Measurements from ENCODE around the gene TTL. TPM values are rescaled to one million over a fixed set of nuclear protein-coding genes. Genes with fewer than 3 reads are reported as not detected.
"Not testable (repeated sequence)": the region's sequence is repeated elsewhere in the genome, so short reads cannot be mapped to it uniquely, and the experiment has no call there.

TTL gene
- total RNA-seq, 2 donors from 2014 or later: 7.8 to 18.1 TPM

DNA sequence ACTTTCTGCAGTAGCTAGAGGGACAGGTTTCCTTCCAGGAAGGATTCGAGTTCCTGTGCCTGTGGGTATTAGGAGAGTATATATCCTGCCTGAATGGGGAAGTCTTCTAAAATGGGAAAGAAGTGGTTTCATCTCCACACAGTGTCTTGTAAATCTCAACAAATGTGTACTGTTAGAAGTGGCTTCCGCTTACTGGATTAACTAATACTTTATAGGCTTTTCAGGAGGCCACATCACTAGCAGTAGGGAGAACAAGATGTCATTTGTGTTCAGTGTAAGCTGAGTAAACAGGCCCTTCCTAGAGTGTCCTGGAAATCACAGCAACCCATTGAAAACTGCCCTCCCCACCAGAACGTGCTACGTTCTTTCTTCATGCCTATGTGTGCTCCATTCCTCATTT, 47.8 kb downstream of the TTL start:
- no peak for TF ChIP-seq POLR2A (IDR thresholded peaks at IDR 0.05)
- no peak for TF ChIP-seq CTCF (IDR thresholded peaks at IDR 0.05)
- 66 to 69% methylated on average over 4 of the region's 4 CpGs for WGBS, 2 donors
- no peaks in the 10 kb centered on the region for H3K36me3 ChIP-seq (replicated peaks in 1 of 2; ENCODE audit: insufficient read depth in 1 of 2, low read depth in 2 of 2)
- H3K27ac ChIP-seq: no peak overlapping the region
- no peaks in the 10 kb centered on the region for H3K9me3 ChIP-seq
- no peak overlapping the region for H3K4me3 ChIP-seq
- no peaks in the 10 kb centered on the region for H3K27me3 ChIP-seq
- intact Hi-C loops (cut with DNase I): no loop called here
- no peak for ATAC-seq
- no peaks in the 10 kb centered on the region for H3K4me1 ChIP-seq
- no peak for DNase-seq

- Histone ChIP-seq H3K4me1 (no peaks in the 10 kb centered on the region), H3K36me3 (replicated peaks in 1 of 2; ENCODE audit: insufficient read depth in 1 of 2, low read depth in 2 of 2) (no peaks in the 10 kb centered on the region), H3K27me3 (no peaks in the 10 kb centered on the region), H3K4me3 (no peak overlapping the region), H3K9me3 (no peaks in the 10 kb centered on the region), H3K27ac (no peak overlapping the region)
- 85 to 94% methylated on average over 4 of the region's 4 CpGs for WGBS, 2 donors
- TF ChIP-seq POLR2A (IDR thresholded peaks at IDR 0.05): no peak
- no peak for TF ChIP-seq CTCF (IDR thresholded peaks at IDR 0.05)
- ATAC-seq (no peak), DNase-seq (no peak)
- intact Hi-C loops (cut with DNase I): no loop called here
These were observed 48.8 kb downstream of the TTL start for GRCh38 chr2:112530728-112531127.

GRCh38 chr2:112534826-112535225, 52.9 kb downstream of the TTL start:
- Histone ChIP-seq H3K36me3 (replicated peaks in 1 of 2; ENCODE audit: insufficient read depth in 1 of 2, low read depth in 2 of 2) (no peaks in the 10 kb centered on the region), H3K9me3 (no peaks in the 10 kb centered on the region), H3K27ac (no peak overlapping the region), H3K27me3 (no peaks in the 10 kb centered on the region), H3K4me1 (no peaks in the 10 kb centered on the region), H3K4me3 (no peak overlapping the region)
- 89 to 92% methylated on average over 1 of the region's 1 CpG for WGBS, 2 donors
- DNase-seq (no peak), ATAC-seq (no peak)
- TF ChIP-seq POLR2A (IDR thresholded peaks at IDR 0.05): no peak
- no peak for TF ChIP-seq CTCF (IDR thresholded peaks at IDR 0.05)
- intact Hi-C loops (cut with DNase I): no loop called here

DNA sequence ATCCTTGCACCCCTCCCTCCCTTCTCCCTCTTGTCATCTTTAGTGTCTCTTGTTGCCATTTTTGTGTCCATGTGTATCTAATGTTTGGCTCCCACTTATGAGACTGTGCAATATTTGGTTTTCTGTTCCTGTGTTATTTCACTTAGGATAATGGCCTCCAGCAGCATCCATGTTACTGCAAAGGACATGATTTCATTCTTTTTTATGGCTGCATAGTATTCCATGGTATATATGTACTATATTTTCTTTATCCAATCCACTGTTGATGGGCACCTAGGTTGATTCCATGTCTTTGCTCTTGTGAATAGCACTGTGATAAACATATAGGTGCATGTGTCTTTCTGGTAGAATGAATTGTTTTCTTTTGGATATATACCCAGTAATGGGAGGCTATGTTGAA, 54.7 kb downstream of the TTL start:
- H3K36me3 ChIP-seq (replicated peaks in 1 of 2; ENCODE audit: insufficient read depth in 1 of 2, low read depth in 2 of 2); H3K4me1 ChIP-seq; H3K9me3 ChIP-seq; ATAC-seq; H3K27ac ChIP-seq; DNase-seq; H3K27me3 ChIP-seq; H3K4me3 ChIP-seq; intact Hi-C loops (cut with DNase I): not testable (repeated sequence)

- Histone ChIP-seq H3K4me1 (peaks cover 20% of the 10 kb centered on the region), H3K9me3 (no peaks in the 10 kb centered on the region), H3K27me3 (no peaks in the 10 kb centered on the region), H3K27ac (no peak overlapping the region), H3K36me3 (replicated peaks in 1 of 2; ENCODE audit: insufficient read depth in 1 of 2, low read depth in 2 of 2) (no peaks in the 10 kb centered on the region), H3K4me3 (no peak overlapping the region)
- no peak for DNase-seq
- WGBS, 2 donors: 39 to 51% methylated on average over 2 of the region's 2 CpGs
- intact Hi-C loops (cut with DNase I): no loop called here
- ATAC-seq: no peak
- no peak for TF ChIP-seq CTCF (IDR thresholded peaks at IDR 0.05)
- no peak for TF ChIP-seq POLR2A (IDR thresholded peaks at IDR 0.05)
These were observed 57.4 kb downstream of the TTL start for GRCh38 chr2:112539306-112539705.
